PC-3 (cell line): ENCODE results near the gene MED6.

ENCODE experiments used
- CTCF ChIP-seq: fragments of 300-600 bp; sonication (generic); conservative IDR thresholded peaks from 2 replicates; pipeline ENCODE4 v1.5.1; 2017; ENCODE audit warnings: antibody characterized with exemption, low read depth, mild to moderate bottlenecking, low read length
- EZH2 ChIP-seq: fragments of 300-600 bp; sonication (generic); IDR thresholded peaks from one replicate; pipeline ENCODE4 v1.6.1; 2017; ENCODE audit warnings: antibody characterized with exemption, mild to moderate bottlenecking, low read length; ENCODE audit not compliant: unreplicated experiment
- EZH2phosphoT487 ChIP-seq: fragments of 300-600 bp; sonication (generic); IDR thresholded peaks from 2 replicates; pipeline ENCODE4 v1.6.1; 2018; ENCODE audit warnings: mild to moderate bottlenecking, antibody characterized with exemption, low read length, borderline replicate concordance

GRCh38 chr14:70611216-70611615 lies 10.8 kb upstream of the MED6 start:
- TF ChIP-seq CTCF (no peak), EZH2phosphoT487 (no peak), EZH2 (no peak)
